ENCODE data around the gene ERMARD.
"Not testable (repeated sequence)": the region's sequence is repeated elsewhere in the genome, so short reads cannot be mapped to it uniquely, and the experiment has no call there.

Gene ERMARD

DNA sequence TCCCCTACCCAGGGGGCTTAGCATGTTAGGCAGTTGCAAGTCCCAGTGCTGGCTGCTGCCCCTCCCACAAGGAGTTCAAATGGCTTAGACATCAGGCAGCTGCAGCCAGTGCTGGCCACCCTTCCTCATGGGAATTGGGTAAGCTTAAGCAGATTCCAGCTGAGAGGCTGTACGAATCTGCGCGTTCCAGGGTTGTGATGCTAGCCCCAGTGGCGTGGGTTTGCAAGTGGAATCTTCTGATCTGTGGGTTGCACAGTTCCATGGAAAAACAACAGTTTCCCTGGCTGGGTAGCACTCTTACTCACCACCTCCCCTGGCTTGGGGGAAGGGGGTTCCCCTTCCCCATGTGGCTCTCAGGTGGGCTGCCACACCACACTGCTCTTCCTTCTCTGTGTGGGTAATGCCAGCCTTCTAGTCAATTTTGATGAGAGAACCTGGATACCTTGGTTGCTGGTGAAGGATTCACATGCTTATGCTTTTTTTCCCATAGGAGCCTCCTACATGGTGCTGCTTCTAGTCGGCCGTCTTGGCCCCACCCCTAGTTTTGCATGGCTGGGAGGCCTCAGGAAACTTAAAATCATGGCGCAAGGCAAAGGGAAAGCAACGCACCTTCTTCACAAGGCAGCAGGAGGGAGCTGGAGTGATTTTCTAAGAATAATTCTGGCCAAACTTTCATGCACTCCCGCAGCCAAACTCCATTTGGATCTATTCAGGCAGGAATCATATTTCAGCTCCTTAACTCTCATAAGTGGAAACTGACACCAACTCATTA, 13.0 kb upstream of the ERMARD start:
- DNase-seq, result no peak

DNA sequence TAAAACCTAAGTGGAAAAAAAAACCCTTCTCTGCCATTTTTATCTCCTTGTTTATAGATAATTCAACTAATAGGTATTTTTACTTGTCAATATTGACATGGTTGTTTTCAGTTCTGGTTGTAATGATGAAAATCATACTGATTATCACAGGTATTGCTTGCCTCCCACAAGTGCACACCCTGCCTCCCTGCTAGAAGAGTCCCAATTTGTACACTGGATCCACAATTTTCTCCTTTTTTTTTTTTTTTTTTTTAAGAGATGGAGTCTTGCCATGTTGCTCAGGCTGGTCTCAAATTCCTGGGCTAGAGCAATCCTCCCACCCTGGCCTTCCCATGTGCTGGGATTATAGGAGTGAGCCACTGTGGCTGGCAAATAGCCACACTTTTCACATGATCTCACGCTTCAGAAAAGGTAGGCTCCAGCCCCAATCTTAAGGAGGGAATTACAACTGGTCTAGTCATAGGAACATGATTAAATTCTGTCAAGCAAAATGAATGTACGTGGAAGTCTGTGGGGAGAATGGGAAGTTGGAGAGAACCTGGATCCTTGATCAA, 12.4 kb upstream of the ERMARD start:
- DNase-seq, result no peak

DNA sequence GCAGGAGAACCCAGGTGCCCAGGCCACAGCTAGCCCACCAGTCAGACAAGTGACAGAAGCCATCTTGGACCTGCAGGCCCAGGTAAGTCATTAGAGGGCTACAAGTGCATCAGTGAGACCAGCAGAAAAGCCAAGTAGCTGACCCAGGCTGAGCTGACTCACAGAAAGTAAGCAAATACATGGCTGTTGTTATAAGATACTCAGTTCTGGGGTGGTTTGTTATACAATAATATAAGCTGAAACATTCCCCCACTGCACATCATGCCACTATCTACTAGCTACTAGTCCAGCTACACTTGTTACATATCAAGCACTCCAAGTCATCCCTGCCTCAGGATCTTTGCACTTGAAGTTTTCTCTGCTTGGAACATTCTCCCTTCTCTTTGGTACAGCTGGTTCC, 10.1 kb upstream of the ERMARD start:
- DNase-seq, result no peak

DNA sequence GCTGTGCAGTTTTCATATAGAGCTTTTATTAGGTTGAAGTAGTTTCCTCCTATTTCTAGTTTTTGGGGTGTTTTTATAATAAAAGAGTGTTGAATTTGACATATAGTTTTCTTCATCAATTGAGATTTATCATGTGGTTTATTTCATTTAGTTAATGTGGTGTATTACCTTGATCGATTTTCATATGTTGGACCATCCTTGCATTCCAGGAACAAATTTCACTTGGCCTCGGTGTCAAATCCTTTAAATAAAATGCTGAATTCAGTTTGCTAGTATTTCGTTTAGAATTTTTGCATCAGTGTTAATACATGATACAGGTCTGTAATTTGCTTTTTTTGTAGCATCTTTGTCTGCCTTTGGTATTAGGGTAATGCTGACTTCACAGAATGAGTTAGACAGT, 6.0 kb upstream of the ERMARD start:
- no peak for DNase-seq

DNA sequence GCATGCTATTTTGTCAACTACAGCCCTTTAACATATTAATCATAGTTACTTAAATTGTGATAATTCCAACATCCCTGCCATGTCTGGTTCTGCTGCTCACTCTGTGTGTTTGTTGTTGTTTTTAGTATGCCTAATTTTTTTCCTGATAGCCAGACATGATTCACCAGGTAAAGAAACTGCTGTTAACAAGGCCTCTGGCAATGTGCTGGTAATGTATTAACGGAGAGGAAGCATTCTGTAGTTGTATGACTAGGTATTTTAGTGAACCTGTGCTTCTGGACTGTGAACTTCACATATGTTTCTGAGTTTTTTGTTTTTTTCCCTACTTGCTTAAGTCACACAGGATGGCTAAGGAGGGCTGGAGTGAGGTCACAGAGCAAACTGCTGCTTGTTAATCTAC, 4.9 kb upstream of the ERMARD start:
- DNase-seq, result no peak

DNA sequence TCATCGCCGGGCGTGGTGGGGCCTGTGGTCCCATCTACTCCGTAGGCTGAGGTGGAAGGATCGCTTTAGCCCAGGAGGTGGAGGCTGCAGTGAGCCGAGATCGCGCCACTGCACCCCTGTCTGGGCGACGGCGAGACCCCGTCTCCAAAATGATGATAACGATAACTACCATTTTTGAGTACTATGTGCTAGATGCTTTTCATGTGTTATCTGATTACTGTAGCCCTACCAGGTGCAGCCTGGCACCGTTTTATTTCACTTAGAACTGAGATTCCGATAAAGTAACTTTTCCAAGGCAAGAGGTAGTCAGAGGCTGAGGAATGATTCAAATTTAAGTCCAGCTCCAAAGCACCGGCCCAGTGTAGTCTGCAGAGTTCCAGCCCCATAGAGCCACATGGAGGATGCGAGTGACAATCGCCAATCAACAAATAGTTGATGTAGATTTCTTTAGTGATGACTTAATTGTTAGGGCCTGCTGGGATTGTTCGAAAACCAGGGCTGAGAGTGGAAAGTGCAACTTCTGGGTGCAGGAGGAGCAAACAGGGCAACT, 727 bp downstream of the ERMARD start:
- DNase-seq, result peak; percentile 31

DNA sequence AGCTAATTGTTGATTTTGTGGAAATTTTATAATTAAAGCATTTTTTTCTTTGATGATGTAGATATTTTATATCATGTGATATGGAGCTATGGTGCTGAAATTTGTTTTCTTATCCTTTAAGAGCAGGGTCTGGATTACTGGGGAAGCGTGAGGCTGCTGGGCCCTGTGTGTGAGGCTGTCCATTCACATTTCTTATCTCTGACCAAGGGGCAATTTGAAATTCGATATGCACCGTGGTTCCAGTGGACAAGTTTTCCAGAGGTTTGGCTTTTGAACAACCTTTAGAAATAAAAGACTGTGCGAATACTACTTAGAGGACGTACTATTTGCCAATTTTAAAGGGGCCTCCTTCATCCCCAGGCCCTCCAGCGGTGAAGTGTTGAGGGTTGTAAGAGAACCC, 3.7 kb downstream of the ERMARD start:
- DNase-seq, result no peak

DNA sequence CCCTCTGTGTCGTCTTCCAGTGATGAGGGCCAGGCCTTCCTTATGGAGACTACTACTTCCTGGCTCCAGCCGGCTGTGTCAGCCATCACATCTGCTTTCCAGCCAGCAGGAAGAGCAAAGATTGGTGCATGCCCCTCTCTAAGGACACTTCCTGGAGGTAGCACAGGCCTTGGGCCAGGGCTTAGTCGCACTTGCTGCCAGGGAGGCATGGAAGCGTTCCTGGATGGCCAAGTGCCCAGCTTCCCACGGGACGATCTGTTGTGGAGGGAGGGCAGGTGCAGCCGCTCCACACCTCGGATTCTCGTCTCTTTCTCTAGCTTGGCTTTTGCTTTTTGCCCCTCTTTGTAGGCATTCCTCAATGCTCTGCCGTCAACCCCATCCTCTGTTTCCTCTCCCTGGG, 11.9 kb downstream of the ERMARD start:
- DNase-seq, result no peak

DNA sequence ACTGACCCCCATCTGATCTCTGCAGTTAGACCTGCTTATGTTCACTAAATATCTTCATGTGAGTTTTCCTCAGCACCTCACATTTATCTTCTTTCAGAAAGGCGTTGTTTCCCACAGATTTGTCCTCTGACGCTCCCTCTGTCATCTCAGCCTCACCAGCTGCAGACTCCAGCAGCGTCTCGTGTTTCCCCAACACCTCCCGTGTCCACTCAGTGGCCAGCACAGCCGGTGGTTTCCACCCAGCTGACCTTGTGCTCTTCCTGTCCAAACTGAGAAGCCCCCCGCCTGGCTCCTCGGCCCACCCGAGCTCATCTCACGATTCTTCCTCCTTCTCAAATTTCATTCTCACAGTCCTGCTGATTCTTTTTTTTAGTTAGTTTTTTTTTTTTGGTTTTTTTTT, 12.5 kb downstream of the ERMARD start:
- DNase-seq, result no peak

DNA sequence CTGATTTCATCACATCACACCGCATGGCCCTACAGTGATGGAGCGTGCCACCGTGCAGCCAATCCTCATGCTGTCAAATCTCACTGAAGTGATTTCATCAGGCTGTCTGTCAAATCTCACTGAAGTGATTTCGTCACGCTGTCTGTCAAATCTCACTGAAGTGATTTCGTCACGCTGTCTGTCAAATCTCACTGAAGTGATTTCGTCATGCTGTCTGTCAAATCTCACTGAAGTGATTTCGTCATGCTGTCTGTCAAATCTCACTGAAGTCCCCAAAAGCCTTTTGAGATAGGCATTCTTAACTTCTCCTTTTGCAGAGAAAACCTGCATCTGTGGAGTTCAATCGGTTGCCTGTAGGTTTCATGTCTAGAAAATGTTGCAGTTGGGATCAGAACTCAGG, 14.4 kb downstream of the ERMARD start:
- not testable (repeated sequence) for DNase-seq

DNA sequence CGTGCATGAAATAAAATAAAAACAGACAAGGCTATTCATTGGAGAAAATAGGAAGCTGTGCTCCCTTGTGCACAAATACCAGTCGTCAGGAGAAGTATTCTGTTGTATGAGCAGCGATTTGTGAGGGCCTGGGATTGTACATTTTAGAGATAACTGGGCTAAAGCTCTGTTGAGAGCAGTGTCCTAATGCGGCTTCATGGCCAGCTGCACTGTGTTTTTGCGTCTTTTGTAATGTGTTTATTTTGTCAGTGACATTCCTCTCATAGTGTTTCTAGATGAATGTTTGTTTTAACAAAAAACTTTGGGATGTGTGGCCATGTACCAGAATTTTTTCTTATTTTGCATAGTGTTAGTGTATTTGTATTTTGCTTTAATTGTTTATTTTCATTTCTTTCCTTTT, 14.8 kb downstream of the ERMARD start:
- DNase-seq, result no peak

DNA sequence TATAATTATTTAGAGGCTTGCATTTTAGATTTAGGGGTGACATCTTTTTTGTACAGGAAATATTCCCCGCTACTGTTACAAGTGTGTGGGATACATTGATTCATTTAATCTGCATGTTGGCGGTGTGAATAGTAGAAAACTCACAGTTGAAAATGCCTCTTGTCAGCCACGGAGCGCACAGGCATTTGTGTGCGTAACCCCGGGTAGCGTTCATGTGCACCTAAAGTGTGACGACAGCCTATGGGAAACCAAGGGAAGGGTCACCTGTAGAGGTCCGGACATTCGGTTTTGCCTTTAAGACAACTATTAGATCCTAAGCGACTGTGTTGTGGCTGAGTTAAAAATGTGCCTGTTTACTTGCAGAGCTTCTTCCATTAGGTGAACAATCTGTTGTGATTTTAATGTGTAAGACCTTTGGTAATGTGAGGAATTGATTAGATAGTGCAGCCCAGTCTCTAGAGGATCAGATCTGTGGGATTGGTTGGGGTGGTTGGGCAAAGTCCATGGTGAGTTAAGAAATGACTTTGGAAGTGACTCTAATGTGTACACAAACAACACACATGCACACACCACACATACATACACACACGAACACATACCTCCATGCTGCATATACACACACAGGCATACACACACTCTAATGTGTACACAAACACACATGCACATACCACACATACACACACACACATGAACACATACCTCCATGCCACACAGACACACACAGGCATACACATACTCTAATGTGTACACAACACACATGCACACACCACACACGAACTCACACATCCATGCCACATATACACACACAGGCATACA, 15.7 kb downstream of the ERMARD start:
- no peak for DNase-seq

DNA sequence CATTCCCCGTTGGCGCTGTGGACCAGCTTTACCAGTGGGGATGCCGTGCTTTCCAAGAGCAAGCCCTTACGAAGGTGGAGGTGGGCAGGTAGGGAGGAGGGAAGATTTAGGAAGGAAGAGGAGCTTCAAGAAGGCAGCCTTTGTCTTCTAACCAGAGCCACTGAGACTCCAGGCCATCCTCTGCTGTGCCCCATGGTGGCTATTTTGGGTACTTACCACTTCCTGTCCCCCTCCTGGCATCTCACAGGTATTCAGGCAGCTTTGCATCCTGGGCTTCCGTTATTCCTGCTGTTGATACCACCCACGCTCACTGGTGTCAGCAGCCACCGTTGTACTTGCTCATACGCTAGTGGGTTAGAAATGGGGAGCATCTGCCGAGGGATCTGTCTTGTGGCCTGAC, 22.9 kb downstream of the ERMARD start:
- DNase-seq, result no peak

DNA sequence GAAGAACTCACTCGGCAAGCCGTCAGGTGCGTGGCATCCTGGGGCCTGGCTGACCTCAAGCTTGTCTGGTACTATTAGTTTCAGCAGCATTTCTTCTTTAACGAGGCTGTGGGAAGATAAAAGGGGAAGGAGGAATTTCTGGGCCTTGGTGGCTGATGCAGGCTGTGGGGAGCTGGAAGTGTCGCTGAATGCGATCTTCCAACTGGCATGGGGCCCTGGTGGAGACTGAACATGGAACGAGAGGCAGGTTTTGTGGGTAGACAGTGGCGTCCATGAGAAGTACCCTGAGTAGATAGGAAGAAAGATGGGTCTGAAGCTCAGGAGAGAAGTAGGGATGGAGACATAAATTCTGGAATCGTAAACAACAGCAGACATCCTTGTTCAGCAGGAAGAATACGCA, 23.9 kb downstream of the ERMARD start:
- DNase-seq, result no peak

DNA sequence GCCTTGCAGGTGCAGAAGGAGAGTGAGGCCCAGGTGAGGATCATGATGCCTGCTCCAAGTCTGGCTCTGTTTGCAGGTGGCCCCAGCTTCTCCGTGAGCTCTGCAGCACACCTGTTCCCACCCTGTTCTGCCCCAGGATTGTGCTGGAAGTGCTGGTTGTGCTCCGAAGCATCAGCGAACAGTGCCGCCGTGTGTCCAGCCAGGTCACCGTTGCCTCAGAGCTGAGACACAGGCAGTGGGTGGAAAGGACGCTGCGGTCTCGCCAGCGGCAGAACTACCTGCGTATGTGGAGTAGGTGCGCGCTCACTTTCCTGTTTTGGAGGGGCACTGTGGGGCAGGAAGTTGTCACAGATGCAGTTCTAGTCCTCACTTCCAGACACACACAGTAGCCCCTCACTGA, 25.0 kb downstream of the ERMARD start:
- no peak for DNase-seq

DNA sequence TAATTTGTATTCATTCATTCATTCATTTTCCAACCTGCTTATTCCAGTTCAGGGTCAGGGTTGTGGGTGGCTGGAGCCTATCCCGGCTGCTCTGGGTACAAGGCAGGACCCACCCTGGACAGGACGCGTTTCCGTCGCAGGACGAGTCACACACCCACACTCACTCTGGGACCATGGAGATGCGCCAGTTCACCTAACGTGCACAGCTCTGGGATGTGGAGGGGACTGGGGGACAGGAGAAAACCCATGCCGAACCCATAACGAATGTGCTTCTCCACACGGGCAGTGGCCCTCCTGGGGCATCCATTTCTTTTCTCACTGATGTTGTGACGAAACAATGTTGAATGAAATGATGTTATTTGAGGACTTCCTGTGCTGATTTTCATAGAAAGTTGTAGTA, 26.5 kb downstream of the ERMARD start:
- no peak for DNase-seq

DNA sequence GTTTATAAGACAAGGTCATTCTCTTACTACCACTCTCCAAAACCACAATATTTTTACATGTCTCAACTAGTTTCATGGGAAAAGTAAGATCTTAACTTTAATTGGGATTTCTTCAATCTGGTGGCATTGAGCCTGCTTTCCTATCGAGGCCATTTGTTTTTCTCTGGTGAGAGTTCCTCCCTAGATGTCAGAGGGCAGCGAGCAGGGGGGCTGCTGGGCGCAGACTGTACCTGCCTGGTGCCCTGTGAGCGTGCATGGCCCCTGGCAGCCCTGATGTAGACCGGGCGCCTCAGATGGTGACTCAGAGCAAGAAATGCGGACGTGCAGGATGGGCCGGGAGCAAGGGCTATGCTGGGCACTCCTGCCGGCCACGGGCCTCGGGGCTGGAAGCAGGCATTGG, 27.2 kb downstream of the ERMARD start:
- no peak for DNase-seq

DNA sequence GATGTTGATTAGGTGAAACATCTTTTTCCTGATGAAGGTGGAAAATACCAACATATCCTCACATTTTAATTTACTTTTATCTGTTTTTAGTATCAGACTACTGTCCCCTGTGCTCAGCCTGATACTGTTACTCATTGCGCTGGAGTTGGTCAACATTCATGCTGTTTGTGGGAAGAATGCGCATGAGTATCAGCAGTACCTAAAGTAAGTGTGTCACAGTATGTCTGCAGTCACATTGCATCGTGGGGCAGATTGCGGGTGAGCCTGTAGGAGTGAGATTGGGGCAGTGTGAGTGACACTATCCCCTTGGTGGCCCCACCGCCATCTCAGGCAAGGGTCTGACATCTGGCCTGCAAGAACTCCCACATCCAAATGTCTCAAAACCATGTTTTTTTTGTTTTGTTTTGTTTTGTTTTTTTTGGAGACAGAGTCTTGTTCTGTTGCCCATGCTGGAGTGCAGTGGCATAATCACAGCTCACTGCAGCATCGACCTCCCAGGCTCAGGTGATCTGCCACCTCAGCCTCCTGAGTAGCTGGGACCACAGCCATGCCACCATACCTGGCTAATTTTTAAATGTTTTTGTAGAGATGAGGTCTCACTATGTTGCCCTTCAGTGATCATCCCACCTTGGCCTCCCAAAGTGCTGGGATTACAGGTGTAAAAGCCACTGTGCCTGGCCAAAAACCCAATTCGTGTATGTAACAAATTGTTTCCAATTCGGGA, 27.8 kb downstream of the ERMARD start:
- no peak for DNase-seq

DNA sequence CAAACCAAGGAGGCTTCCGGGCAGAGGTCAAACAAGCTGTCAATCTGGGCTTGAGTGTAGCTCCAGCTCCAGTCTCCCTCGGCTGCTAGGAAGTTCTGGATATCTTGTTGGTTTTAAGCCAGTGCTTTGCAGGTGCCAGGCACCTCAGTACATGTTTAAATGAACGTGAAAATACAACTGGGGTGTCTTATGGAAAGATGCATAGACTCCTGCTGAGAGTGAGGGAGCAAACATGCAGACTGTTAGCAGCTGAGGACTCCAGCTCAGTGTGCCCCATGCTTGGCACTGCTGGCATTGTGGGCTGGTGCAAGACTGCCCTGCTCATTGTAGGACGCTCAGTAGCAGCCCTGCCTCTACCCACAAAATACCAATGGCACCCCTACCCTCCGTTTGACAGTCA, 28.5 kb downstream of the ERMARD start:
- no peak for DNase-seq

DNA sequence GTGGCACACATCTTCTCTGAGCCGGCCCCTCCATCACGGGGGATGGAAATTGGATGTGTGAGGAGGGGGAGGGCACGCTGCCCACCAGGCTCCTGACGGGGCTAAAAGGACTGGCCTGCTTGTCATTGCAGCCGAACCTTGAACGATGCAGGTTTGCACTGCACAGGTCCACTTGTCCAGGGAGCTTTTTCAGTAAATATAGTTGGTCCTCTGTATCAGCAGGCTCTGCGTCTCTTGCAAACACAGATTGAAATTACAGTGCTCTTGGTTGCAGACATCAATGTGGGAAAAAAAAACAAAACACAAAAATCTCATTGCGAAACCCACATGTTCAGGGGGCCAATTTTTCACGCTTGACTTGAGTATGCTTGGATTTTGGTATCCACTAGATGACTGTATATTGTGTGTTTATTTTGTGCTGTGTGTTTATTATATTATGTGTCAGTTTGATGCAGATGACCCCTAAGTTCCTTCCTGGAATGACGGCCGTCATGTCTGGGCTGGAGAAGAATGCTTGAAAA, 29.2 kb downstream of the ERMARD start:
- no peak for DNase-seq

DNA sequence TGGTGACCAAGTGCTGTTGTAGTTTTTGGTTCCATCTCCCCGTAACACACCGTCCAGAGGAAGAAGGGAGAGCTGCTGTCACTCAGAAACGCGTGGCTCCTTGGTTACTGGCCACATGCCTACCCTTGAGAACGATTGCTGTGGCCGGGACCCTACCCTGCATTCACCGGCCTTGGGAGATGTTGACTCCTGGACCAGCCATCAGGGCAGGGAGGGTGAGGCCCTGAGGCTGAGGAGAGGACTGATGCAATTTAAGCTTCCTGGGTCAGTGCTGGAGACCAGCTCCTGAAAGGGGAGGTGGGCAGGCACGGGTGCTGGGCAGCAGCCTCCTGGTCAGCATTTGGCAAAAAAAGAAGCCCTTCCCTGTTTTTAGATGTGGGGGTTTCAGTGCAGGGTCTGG, 31.5 kb downstream of the ERMARD start:
- no peak for DNase-seq

DNA sequence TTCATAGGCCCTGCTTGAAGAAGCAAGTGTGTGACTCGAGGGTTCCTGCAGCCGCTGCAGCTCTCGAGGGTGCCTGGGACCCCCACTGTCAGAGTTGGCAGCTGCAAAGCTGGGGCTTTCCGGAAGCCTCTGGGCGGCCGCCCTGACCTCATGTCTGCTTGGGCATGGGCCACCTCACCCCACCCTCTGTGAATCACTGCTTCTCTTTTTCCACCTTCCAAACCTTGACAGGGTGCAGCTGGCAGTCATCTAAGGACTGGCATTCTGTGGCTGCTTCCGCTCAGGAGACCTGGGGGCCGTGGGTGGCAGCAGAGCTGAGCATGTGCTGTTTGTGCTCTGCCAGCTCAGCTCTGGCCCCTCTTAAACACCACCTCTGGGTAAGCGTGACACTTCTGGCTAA, 32.0 kb downstream of the ERMARD start:
- DNase-seq, result no peak

Data from CD4-positive, alpha-beta T cell treated with Interleukin-4 for 4 hours (primary cell).